NCI-H1092 treated with DMSO at 0.1 percent for 48 hours (cell line): ENCODE results near the gene MINDY4.

Experiments used
- DNase-seq: peaks from one replicate; lab custom pipeline; 2025; lab: John Stamatoyannopoulos, UW

MINDY4 gene

DNA sequence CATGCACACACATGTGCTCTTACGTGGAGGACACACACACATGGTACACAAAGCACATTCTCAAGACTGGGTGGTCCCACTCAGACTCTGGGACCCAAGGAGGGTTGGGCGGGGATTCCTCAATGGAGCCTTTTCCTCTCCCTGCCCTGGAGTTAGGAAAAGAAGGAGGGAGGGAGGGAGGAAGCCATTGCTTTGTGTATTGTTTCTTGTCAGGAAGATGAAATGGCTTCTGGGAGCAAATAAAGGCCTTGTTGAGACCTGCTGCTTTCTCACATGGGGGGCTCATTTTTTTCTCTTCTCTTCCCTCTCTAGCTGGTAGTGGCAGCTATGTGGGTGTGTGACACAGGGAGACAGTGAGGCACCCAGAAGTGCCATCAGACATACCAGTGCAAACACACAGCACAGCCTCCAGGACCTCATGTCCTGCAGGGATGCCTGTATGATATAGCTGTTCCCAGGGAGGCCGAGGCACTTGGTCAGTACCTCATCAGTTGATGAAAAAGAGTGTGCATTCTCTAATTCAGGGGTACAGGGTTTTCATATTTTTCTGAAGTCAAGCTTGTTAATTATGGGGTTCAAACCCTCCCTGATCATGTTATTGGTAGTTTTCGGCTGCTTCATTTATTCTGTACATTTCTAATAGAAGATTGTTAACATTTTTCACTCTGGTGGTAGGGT lies 146.1 kb downstream of the MINDY4 start:
- no peak for DNase-seq

DNA sequence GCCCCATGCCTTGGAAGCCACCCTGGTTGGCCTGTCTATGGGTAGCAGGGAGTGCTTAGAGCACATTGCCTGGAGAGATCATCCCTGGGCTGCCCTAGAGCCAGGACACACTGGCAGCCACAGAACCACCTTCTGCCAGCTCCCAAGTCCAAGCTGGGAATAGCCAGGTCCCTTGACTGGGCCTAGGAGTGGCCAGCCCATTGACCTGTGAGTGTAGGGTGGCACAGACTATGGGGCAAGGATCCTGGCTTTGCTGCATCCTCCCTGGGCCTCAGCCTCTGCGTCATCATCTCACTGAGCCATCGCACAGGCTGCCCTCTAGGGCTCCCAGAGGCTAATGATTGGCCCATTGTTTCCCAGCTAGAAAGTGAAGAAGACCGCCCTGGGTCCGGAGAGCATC lies 147.5 kb downstream of the MINDY4 start:
- no peak for DNase-seq

DNA sequence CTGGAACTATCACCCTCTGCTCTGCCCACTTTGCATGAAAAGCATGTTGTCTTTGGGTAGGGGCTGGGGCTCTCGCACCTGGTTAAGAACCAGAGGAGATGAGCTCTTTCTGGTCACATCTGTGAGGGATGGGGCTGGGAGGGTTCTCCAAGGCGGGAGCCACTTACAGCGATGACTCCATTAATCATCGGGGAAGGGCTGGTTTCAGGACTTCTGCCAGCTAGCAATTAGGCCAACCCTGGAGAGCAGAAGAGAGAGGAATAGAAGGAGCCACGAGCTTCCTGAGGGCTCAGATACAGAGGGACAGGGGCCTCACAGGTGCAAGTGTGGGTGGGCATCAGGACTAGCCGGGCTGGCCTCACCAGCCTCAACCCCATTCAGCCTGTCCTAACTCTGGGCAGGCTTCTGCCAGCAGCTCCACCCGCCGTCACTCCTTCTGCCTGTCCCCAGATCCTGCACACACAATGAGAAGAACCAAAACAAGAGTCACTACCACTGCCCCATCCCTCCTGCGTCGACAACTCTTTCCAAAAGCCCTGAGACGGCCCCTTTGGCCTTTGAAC lies 148.9 kb downstream of the MINDY4 start:
- peak; percentile 9 for DNase-seq

DNA sequence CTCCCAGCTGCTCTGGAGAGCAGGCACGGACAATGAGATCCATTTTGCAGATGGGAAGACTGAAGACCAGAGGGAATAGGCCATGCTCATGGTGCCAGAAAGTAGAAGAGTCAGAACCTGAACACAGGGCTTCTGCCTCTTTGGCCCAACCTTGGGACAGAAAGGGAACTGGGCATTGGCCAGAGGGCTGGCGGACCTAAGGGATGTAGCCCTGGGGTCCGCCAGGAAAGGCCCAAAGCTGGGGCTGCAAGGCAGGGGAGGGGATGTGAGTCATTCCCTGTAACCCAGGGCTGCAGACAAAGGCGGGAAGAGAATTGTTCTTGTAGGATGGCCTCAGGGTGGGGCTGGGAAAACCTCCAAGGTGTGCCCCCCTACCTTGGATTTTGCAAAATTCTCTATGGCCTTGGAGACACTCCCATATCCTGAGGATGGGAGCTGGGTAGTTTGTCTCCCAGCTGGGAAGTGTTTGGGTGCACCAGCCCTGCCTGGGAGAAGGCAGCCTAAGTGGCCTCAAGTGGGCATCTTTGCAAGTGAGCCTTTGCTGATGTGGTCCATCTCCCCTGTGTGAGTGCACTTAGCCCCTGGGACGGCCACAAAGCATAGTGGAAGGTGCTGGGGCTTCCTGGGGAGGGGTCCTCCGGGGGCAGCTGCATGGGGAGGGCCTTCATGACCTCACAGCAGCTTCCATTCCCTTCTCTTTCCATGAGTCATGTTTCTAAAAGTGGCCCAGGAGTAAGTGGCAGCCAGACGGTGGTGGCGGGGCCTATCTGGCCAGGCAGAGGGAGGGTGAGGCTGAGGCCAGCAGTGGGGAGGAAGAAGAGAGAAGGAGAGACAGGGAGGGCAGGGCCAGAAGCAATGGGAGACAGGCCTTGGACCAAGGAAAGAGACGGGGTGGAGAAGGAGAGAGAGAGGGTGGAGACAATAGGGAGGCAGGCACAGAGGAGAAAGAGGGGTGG lies 149.6 kb downstream of the MINDY4 start:
- no peak for DNase-seq

DNA sequence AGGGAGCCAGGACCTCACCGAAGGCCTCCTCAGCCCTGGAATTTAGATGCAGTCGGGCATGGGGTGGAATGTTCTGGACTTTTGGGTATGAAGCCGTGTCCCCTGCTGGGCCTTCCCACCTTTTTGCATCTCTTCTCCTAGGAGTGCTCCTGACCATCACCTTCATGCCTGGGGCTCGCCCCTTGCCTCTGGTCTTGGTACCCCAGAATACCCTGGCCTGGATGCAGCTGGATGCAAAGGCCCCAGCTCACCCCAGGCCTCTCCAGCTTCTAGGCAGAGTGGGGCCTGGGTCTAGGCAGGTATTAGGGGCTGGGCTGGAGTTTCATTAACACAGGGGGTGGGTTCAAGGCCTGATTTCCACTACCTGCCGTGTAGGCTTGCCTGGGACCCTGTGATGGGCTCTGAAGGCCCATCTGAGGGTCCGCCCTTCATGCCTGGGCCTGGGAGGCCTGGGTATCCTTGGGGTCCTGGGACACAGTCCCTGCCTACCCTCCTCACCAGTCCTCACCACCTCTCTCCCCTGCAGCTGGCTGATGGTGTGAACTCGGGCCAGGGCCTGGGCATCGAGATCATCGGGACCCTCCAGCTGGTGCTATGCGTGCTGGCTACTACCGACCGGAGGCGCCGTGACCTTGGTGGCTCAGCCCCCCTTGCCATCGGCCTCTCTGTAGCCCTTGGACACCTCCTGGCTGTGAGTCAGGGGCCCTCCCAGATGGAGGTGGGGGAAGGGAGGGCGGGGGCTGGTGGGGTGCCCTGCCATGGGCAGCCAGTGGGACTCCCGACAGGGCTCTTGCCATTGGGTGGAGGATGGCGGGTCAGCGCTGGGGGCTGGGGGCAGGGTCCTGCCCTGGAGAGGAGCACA lies 150.6 kb downstream of the MINDY4 start:
- DNase-seq: no peak

DNA sequence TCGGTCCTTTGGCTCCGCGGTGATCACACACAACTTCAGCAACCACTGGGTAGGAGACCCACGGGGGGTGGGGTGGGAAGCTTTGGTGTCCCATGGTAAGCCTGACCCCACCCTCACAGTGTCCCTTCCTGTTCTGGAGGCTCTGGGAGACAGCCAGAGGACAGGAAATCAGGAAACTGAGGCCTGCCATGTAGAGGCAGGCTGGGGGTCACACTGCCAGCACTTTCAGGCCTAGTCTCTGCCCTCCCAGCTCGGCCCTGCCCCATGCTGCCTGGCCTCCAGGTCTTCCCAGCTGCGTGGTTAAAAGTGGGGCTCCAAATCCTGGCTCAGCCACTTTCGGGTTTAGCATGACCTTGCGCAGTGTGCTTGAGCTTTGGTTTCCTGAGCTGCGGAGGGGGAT lies 151.4 kb downstream of the MINDY4 start:
- DNase-seq: no peak

DNA sequence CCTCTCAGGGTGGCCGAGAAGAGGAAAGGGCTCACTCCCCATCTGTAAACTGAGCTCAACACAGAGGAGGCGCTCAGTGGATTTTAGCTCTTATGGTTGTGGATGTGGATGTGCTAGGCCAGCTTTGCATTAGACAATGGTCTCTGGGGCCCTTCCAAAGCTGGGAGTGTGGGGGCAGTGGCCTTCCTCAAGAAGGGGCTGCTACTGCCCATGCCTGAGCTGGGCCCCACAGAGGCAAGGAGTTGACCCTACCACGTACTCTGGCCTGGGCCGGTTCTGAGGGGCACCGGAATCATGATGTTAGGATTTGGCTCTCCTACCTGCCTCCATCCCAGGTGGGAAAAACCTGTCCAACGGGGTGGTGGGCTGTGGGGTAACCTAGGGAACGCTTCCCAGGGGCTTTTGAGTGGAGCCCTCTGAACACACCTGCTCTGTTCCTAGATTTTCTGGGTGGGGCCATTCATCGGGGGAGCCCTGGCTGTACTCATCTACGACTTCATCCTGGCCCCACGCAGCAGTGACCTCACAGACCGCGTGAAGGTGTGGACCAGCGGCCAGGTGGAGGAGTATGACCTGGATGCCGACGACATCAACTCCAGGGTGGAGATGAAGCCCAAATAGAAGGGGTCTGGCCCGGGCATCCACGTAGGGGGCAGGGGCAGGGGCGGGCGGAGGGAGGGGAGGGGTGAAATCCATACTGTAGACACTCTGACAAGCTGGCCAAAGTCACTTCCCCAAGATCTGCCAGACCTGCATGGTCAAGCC lies 152.0 kb downstream of the MINDY4 start:
- no peak for DNase-seq

DNA sequence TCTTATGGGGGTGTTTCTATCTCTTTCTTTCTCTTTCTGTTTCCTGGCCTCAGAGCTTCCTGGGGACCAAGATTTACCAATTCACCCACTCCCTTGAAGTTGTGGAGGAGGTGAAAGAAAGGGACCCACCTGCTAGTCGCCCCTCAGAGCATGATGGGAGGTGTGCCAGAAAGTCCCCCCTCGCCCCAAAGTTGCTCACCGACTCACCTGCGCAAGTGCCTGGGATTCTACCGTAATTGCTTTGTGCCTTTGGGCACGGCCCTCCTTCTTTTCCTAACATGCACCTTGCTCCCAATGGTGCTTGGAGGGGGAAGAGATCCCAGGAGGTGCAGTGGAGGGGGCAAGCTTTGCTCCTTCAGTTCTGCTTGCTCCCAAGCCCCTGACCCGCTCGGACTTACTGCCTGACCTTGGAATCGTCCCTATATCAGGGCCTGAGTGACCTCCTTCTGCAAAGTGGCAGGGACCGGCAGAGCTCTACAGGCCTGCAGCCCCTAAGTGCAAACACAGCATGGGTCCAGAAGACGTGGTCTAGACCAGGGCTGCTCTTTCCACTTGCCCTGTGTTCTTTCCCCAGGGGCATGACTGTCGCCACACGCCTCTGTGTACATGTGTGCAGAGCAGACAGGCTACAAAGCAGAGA lies 152.7 kb downstream of the MINDY4 start:
- no peak for DNase-seq

DNA sequence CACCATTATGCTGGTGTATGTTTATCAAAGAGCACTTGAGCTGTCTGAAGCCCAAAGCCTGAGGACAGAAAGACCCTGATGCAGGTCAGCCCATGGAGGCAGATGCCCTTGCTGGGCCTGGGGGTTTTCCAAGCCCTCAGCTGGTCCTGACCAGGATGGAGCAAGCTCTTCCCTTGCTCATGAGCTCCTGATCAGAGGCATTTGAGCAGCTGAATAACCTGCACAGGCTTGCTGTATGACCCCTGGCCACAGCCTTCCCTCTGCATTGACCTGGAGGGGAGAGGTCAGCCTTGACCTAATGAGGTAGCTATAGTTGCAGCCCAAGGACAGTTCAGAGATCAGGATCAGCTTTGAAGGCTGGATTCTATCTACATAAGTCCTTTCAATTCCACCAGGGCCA lies 153.4 kb downstream of the MINDY4 start:
- no peak for DNase-seq

DNA sequence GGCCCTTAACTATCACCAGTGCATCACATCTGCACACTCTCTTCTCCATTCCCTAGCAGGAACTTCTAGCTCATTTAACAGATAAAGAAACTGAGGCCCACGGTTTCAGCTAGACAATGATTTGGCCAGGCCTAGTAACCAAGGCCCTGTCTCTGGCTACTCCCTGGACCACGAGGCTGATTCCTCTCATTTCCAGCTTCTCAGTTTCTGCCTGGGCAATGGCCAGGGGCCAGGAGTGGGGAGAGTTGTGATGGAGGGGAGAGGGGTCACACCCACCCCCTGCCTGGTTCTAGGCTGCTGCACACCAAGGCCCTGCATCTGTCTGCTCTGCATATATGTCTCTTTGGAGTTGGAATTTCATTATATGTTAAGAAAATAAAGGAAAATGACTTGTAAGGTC lies 153.9 kb downstream of the MINDY4 start:
- no peak for DNase-seq

DNA sequence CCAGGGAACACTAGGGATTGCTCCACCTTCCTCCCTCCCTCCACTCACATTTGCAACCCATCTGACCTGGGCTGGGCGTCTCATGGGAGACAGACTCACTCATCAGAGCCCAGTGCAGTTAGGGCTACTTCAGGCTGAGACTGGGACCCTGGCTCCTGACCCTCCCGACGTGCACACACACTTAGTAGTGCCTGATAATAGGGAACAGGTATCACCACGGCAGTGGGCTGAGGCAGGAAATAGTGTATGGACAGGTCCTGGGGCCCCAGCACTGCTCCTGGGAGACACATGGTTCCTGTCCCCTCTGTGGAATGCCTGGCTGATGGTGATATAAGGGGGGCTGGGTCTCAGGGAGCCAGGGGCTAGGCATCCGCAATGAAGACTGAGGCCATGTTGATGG lies 154.7 kb downstream of the MINDY4 start:
- no peak for DNase-seq

DNA sequence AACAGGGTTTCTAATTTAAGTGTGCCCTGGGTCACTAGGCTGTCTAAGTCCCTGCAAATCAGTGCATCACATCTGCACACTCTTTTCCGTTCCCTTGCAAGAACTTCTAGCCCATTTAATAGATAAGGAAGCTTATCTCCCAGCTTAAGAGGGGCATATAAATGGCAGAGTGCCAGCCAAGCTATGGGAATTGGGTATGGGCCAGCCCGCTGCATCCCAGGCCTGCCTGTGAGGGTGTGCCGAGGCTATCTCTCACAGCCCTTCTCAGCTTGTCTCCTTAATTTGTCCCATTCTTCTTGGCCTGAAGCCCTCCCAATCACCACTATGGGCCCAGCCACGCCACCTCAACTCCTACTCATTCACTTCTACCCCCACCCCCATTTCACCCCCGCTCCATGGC lies 155.1 kb downstream of the MINDY4 start:
- DNase-seq: no peak

DNA sequence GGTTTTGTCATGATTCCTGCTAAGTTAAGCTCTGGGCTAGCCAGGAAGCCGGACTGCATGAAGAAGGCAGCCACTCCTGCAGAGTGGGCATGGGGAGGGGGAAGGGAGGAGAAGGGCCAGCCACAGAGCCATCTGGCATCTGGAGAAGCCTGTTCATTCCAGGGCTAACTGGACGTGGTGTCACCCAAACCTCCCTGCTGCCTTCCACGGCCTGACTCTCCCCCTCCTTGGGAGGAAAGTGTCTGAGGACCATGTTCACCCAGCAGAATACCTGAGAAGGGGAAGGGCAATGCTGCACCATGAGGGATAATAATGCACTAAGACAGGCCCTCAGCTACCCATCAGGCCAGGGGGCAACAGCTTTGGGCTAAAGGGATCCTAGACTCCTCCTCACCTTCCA lies 155.8 kb downstream of the MINDY4 start:
- DNase-seq: no peak

DNA sequence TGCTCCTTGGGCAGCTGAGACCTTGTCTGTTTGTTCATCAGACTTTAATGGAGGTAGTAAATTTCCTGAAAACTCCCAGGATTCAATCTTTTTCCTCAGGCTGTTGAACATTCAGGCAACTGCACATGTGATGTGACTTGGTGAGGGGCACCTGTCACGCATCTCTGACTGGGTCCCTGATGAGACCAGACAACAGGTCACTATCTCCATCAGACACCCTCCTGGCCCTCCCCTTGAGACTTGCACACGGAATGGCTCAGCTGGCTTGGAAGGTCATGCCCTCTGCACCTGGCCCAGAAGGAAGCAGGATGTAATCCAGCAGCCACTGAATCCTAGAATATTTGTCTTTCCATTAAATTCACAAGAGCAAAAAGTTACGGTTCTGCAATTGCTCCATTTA lies 156.3 kb downstream of the MINDY4 start:
- DNase-seq: no peak

DNA sequence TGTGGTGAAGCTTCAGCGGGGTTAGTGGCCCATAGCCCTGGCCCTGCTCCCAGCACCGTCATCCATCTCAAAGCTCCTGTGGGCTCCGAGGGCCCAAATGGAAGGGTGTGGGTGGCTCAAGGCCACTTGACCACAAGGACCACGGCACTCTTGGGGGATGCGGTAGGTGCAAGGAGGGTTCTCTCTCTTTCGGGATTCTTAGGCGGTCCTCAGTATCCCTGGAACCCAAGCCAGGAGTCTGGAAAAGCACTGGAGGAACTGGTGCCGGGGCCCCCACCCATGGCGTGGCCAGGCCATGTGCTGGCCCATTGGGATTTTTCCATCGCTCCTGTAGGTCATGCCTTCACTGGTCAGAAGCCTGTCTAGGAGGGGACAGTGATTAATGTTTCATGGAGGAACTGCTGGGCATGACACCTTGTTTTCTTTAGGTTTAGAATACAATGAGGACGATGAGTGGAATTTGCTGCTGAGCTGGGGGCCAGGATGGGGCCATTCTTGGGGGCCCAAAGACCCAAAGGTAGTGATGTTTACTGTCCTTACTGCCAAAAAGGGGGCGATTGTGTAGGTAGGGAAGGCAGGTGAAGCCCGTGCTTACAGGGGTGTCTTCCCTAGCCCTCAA lies 157.1 kb downstream of the MINDY4 start:
- DNase-seq: no peak

DNA sequence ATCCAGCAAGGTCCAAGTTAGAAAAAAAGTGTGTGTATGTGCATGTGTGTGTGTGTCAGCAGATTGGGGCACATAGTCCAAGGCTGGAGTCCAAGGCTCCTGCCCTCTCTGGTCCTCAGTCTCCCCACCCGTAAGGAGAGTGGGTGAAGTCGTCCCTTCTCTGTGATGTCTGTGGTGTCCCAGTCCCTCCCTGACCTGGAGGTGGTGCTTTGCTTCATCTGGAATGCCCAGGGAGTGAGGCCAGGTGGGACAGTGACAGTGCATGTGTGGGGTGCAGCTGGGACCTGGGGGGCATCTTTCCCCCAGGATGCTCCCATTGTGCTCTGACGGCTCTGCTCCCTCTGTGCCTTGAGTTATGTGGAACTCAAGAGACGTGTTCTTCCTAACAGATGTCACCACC lies 158.5 kb downstream of the MINDY4 start:
- DNase-seq: no peak

DNA sequence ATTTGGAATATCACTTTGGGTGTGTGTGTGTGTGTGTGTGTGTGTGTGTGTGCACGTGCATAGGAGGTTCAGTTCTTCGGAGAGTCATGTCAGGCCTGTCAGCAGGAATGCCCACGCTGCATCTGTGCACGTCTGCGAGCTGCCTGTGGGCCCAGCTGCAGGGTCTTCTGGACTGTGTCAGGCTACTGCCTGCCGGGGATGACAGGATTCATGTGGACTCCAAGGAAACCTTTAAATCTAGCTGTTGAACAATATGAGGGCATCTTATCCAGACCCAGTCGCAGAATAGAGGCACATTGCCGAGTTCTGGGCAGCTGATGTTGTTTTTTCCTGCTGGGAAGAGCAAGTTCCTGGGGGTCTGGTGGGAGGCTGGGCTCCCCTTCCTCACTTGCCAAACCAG lies 159.4 kb downstream of the MINDY4 start:
- DNase-seq: no peak

DNA sequence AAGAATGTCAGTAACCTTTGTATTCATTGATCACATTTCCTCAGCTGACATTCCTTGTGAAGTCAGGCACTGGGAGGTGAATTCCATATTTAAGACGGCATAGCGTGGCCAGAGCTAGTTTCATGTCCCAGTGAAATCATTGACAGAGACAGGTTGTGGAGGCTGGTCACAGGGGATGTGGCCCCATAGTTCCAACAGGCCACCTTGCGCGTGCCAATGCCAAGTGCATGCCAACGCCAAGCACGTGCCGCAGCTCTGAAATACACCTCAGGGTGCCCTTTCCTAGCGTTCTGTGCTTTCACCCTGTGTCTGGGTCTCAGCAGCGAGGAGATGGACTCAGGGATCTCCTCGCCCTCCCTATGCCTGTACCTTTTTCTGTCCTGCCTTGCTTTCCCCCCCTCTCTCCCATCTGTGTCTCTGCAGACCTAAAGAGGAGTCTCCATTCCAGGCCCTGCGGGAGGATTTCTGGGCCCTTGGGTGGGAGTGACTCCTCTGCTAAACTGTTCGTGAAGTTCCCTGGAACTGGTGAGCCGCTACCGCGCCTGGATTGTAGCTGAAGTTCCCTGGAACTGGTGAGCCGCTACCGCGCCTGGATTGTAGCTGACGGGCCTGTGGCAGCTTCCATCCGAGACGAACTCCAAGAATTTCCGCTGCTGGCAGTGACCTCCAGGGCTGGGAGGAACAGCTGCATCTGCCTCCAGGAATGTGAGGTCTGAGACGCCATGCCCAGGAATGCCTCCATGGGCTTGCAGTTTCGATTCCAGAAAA lies 160.1 kb downstream of the MINDY4 start:
- DNase-seq: no peak

DNA sequence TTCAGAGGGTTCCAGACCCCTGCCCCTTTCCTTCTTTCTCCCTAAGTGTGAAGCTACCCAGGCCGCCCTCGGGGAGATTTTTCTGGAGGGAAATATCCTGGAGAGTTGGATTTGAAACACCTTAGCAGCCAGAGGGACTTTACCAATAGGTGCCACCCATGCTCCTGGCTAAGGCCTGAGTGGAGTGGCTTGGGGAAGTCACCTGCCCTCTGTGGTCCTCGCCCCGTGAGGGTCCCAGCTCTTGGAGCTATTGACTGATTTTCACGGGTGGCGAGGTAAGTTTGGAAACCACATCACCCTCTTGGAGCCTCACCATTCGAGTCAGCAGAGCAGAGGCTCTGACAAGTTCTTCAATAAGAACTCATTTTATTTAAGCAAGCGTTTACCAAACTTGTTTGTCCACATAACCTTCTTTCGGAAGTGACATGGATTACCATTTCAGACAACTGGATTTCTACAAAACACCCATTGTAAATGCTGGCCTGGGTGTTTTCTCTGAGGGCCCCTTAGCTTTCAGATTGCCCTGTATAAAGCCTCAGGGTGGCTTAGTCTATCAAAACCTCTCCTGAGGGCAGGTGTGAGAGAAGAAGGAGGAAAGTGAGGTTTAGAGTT lies 160.8 kb downstream of the MINDY4 start:
- no peak for DNase-seq
